ENCODE results near the gene LAD1.

LAD1 gene

DNA sequence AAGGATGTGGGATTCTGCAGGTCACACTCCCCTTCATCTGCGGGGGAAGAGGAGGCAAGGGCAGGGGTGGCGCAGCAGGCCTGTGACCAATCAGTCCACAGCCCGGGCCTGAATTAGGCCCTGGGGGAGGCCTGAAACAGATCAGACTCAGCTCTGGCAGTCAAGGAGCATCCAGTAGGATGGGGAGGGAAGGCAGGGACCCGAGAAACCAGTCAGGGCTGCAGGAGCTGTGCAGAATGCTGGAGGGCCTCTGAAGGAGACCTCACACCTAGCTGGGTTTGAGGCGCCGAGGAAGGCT is 34.4 kb downstream of the LAD1 start:
- DNase-seq (ENCODE audit: low read depth, low spot score), result no peak

- no peak for DNase-seq (ENCODE audit: low read depth, low spot score)
These were observed 35.7 kb downstream of the LAD1 start for GRCh38 chr1:201363467-201363866.

GRCh38 chr1:201362906-201363305 is 36.2 kb downstream of the LAD1 start:
- no peak for DNase-seq (ENCODE audit: low read depth, low spot score)

DNA sequence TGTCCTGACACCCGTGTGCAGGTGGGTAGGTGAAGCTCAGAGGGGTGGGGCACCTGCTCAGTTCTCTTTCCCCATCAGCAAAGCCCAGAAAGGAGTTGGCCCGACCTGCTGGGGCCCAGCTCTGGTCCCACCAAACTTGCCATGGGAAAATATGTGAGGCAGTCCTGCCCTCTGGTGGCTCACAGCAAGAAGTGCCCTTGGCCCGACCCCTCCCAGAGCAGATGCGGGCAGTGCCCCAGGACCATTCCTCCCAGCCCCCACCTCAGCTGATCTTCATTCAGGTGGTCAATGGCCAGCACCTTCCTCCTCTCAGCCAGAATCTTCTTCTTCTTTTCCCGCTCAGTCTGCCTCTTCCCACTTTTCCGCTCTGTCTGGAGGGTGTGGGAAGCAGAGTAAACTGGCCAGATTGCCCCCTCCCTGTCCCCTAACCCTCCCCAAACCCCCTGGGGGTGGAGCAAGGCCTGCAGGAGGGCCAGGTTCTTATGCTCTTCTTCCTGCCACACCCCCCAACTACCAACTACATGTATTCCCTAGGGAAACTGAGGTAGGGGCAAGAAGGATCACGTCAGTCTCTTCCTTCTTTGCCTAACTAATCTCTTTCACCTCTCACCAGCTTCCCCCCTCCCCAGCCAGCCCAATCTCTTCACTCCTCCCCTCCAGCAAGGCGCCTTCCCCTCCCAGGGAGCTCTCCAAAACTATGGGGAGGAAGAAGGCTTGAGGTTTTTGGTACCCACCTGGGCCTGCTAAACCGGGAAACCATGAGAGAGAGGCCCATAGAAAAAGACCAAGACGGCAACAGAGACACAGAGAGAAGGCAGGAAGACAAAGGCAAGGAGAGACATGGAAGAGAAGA is 37.2 kb downstream of the LAD1 start:
- no peak for DNase-seq (ENCODE audit: low read depth, low spot score)

- DNase-seq (ENCODE audit: low read depth, low spot score), result no peak
These were observed 38.0 kb downstream of the LAD1 start for GRCh38 chr1:201360901-201361651.

- DNase-seq (ENCODE audit: low read depth, low spot score), result no peak
These were observed 38.6 kb downstream of the LAD1 start for GRCh38 chr1:201360486-201360885.

GRCh38 chr1:201359873-201360210 is 39.3 kb downstream of the LAD1 start:
- DNase-seq (ENCODE audit: low read depth, low spot score), result no peak

- DNase-seq (ENCODE audit: low read depth, low spot score), result no peak
These were observed 39.9 kb downstream of the LAD1 start for GRCh38 chr1:201359031-201359872.

DNA sequence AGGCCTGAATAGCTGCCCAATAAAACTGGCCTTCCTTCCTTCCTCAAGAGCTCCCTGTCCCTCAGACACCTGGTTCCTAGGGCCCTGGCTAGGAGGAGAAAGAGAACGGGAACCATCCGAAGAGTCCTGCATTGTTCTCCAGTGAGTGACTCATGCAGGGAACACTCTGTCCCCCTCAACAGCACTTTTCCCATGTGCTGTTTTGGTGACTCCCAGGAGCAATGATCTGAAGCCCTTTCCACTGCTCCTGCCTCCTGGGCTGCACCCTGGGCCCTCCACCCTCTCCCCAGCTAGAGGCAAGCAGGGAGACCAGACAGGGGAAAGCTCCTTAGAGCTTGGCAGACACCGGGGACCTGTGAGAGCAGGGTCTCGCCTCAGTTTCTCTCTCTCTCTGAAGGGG is 40.5 kb downstream of the LAD1 start:
- DNase-seq (ENCODE audit: low read depth, low spot score), result no peak

DNA sequence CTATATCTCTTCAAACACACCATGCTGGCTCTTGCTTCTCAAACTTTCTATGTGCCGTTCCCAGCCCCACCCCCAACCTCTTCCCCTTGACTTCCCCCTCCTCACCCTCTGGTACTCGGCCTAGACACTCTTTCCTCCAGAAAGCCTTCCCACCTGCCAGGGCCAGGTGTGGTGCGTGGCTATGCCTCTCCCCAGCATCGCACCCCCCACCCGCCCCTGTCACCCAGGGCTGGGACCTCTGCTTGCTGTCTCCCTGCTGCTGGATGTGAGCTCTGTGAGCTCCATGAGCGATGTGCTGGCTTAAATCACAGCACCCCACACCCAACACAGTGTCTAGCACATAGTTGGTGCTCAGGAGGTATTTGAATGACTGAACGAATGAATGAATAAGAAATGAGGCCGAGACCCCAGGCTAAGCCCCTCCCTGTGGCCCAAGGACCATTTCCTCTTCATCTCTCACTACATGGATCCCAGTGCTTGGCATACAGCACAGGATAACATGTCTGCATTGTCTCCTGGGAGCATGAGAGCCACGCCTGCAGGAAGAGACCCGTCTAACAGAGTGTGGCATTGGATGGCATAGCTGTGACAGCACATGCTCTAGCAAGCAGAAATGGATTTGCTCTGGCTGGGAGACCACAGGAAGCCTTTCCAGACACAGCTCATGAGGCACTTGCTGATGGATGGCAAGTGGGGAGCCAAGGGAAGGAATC is 41.3 kb downstream of the LAD1 start:
- no peak for DNase-seq (ENCODE audit: low read depth, low spot score)

DNA sequence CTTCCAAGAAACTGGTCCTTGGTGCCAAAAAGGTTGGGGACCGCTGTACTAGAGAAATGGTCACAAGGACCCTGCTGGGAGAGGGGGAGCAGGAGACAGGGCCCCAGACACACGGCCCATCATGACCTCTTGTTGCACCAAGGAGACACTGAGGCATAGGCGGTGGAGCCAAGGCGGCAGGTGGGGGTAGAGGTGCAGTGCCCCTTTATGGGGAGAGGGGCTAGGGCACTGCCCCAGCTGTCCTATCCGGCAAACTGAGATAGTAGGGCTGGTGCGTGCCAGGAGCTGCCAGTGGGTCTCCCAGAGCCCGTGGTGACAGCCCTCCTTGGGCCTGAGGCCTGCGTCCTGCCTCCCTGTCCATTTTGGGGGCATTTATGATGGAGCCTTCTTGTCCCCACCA is 41.9 kb downstream of the LAD1 start:
- no peak for DNase-seq (ENCODE audit: low read depth, low spot score)

DNA sequence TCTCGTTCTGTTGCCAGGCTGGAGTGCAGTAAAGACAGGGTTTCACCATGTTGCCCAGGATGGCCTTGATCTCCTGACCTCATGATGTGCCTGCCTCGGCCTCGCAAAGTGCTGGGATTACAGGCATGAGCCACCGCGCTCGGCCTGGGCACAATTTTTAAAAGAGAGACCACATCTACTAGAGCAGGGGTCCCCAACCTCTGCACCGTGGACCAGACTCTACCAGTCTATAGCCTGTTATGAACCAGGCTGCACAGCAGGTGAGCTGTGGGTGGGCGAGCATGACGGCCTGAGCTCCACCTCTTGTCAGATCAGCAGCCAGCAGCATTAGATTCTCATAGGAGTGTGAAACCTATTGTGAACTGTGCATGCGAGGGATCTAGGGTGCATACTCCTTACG is 42.4 kb downstream of the LAD1 start:
- DNase-seq (ENCODE audit: low read depth, low spot score), result no peak

DNA sequence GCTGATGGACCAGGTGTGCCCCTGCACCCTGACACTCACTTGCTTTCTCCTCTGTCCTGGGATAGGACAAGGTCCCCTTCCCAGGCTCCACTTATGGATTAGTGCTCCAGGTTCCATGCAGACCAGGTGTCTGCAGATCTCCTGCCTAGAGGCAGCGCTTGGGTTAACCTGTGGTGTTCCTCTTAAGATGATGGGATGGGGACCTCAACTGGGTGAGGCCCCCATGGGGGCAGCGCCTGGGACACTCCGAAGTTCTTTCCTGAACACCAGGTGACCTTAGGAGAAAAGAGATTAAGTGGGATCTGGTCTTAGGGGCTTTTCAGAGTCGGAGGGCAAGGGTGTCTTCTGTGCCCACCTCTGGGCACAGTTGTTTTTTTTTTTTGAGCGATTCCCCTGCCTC is 42.9 kb downstream of the LAD1 start:
- DNase-seq (ENCODE audit: low read depth, low spot score), result no peak

DNA sequence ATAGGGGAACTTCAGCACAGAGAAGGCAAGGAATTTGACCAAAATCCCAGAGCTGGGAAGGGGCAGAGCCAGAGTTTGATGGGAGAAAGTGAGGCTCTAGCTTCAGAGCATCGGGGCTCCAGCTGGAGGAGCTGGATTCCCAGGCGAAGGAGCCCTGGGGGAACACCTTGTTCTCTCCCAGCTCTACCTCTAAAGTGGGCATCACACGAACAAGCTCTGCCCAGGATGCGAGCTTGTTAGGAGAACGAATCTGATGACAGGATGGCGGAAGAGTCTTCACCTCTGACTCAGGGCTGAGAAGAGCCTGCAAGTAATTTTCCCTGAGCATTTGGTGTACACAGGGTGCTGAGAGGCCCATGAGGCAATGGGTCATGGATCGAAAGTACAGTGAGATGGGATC is 43.7 kb downstream of the LAD1 start:
- DNase-seq (ENCODE audit: low read depth, low spot score), result no peak

GRCh38 chr1:201354901-201355295 is 44.2 kb downstream of the LAD1 start:
- no peak for DNase-seq (ENCODE audit: low read depth, low spot score)

- DNase-seq (ENCODE audit: low read depth, low spot score), result no peak
These were observed 44.8 kb downstream of the LAD1 start for GRCh38 chr1:201354151-201354900.

- DNase-seq (ENCODE audit: low read depth, low spot score), result no peak
These were observed 45.8 kb downstream of the LAD1 start for GRCh38 chr1:201353186-201353940.

DNA sequence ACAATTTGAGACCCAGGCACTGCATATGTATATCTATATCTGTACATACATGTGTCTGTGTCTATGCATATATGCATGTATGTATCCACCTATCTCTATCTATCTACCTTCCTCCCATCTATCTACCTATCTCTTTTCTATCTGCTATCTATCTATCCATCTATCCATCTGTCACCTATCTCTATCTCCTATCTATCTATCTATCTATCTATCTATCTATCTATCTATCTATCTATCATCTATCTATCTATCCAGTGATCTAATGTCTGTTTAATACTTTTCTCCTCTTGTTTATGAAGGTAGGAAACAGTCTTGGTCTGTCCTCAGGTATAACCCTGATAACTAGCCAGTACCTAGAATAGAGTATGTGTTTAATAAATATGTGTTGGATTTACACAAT is 47.5 kb downstream of the LAD1 start:
- no peak for DNase-seq (ENCODE audit: low read depth, low spot score)

- DNase-seq (ENCODE audit: low read depth, low spot score), result no peak
These were observed 48.2 kb downstream of the LAD1 start for GRCh38 chr1:201350884-201351283.

GRCh38 chr1:201350361-201350725 is 48.8 kb downstream of the LAD1 start:
- DNase-seq (ENCODE audit: low read depth, low spot score), result no peak
